ENCODE data around the gene TBC1D20. TPM values are rescaled to one million over a fixed set of nuclear protein-coding genes. Genes with fewer than 3 reads are reported as not detected.

Gene TBC1D20
- total RNA-seq, 1 experiment from 2014 or later: 18.7 TPM

DNA sequence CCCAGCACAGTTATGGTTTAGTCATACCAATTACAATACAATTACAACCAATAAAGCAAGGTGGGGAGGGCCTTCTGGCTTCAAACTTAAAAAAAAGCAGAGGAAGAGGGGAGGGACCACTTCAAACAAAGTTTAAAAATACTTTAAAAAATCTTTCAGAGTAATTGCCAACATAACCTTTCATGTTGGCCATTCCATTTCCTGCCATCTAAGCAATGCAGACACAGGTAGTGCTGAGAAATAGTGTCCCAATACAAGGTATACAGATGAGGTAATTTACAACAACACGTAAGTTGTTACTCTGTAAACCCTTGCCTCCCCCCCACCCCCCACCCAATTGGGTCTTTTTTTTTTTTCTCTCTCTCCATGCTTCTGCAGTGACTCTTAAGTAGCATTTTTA is 18.8 kb upstream of the TBC1D20 start:
- Mint-ChIP-seq H3K4me3 (ENCODE audit: low read depth, unreplicated experiment) (no peak overlapping the region), H3K9me3 (ENCODE audit: low read depth, unreplicated experiment) (no peaks in the 10 kb centered on the region), H3K27me3 (ENCODE audit: unreplicated experiment) (no peaks in the 10 kb centered on the region), H3K4me1 (ENCODE audit: low read depth, unreplicated experiment) (peaks cover 8% of the 10 kb centered on the region), H3K36me3 (ENCODE audit: insufficient read depth, unreplicated experiment) (peaks cover 58% of the 10 kb centered on the region), H3K27ac (ENCODE audit: unreplicated experiment) (no peak overlapping the region)
- intact Hi-C loops (cut with micrococcal nuclease; ENCODE audit: unreplicated experiment): no loop called here
- DNase-seq: no peak
- no TSS peak for BruUV-seq (replicated peaks)
- TF ChIP-seq, protein P1, sequence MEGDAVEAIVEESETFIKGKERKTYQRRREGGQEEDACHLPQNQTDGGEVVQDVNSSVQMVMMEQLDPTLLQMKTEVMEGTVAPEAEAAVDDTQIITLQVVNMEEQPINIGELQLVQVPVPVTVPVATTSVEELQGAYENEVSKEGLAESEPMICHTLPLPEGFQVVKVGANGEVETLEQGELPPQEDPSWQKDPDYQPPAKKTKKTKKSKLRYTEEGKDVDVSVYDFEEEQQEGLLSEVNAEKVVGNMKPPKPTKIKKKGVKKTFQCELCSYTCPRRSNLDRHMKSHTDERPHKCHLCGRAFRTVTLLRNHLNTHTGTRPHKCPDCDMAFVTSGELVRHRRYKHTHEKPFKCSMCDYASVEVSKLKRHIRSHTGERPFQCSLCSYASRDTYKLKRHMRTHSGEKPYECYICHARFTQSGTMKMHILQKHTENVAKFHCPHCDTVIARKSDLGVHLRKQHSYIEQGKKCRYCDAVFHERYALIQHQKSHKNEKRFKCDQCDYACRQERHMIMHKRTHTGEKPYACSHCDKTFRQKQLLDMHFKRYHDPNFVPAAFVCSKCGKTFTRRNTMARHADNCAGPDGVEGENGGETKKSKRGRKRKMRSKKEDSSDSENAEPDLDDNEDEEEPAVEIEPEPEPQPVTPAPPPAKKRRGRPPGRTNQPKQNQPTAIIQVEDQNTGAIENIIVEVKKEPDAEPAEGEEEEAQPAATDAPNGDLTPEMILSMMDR (IDR thresholded peaks at IDR 0.05; ENCODE audit: unreplicated experiment): no peak
- CTCF ChIA-PET: no interaction called here

DNA sequence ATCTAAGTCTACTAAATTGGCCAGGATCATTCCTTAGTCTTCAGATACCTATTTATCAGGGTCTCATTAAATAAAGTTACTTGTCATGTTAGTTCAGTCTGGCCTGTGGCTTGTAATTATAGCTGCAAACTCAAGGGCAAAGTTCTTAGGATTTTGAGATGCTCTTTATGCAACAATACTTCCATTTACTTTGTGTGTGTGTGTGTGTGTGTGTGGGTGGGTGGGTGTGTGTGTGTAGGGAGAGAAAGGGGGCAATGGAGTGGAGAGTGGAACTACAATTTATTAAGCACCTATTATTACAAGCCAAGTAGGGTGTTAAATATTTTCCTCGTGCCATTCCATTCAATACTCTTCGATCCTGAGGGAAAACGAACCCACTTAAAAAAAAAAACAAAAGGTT is 17.7 kb upstream of the TBC1D20 start:
- no peak overlapping the region for H3K4me3 Mint-ChIP-seq (ENCODE audit: low read depth, unreplicated experiment)
- intact Hi-C loops (cut with micrococcal nuclease; ENCODE audit: unreplicated experiment): no loop called here
- CTCF ChIA-PET: no interaction called here
- H3K27ac Mint-ChIP-seq (ENCODE audit: unreplicated experiment): no peak overlapping the region
- TF ChIP-seq, protein P1 (IDR thresholded peaks at IDR 0.05; ENCODE audit: unreplicated experiment): no peak
- no peaks in the 10 kb centered on the region for H3K27me3 Mint-ChIP-seq (ENCODE audit: unreplicated experiment)
- H3K36me3 Mint-ChIP-seq (ENCODE audit: insufficient read depth, unreplicated experiment): peaks cover 58% of the 10 kb centered on the region
- no peaks in the 10 kb centered on the region for H3K9me3 Mint-ChIP-seq (ENCODE audit: low read depth, unreplicated experiment)
- BruUV-seq (replicated peaks): no TSS peak
- peaks cover 8% of the 10 kb centered on the region for H3K4me1 Mint-ChIP-seq (ENCODE audit: low read depth, unreplicated experiment)
- no peak for DNase-seq

DNA sequence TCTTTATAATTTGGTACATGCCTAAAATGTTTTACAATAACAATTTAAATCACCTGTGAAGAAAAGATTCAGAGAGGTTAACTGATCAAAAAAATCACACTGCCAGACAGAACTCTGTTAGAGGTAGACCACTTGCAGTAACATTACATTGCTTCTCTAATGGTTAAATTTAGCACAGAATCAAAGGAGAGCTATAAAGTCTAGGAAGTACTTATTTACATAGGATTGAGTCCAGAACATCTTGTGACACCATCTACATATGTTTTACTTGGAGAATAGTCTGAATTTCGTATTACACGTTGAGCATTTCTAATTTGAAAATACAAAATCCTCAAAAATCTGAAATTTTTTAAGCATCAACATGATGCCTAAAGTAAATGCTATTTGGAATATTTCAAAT is 17.2 kb upstream of the TBC1D20 start:
- Mint-ChIP-seq H3K9me3 (ENCODE audit: low read depth, unreplicated experiment) (no peaks in the 10 kb centered on the region), H3K36me3 (ENCODE audit: insufficient read depth, unreplicated experiment) (peaks cover 56% of the 10 kb centered on the region), H3K4me3 (ENCODE audit: low read depth, unreplicated experiment) (no peak overlapping the region), H3K27ac (ENCODE audit: unreplicated experiment) (peak overlapping the region; percentile 35), H3K4me1 (ENCODE audit: low read depth, unreplicated experiment) (peaks cover 8% of the 10 kb centered on the region), H3K27me3 (ENCODE audit: unreplicated experiment) (no peaks in the 10 kb centered on the region)
- no TSS peak for BruUV-seq (replicated peaks)
- intact Hi-C loops (cut with micrococcal nuclease; ENCODE audit: unreplicated experiment): loop anchor here (1.0 kb wide), 1 partner anchor 125 kb away; no protein-coding TSS in a partner anchor
- no peak for DNase-seq
- TF ChIP-seq, protein P1 (IDR thresholded peaks at IDR 0.05; ENCODE audit: unreplicated experiment): no peak
- CTCF ChIA-PET: no interaction called here

DNA sequence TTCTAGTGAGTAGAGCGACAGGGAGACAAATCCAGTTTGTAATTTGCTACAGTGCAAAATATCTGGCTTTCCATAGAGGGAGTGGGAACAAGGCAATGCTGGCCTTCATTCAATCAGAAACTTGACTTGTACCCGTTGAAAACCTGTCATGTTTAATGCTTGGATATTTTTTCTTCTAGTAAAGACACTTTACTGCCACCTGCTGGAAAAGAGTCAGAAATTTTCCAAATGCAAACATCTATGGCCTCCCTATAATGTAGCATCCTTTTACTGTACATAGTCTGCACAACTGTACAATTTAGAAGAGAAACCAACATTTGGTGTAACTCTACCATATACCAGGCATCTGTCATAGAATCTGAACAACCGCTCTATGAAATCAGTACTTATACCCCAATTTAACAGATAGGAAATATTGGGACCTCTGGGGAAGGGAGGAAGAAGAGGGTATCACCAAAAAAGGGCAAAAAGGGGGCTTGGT is 16.7 kb upstream of the TBC1D20 start:
- H3K27me3 Mint-ChIP-seq (ENCODE audit: unreplicated experiment): no peaks in the 10 kb centered on the region
- DNase-seq: peak; percentile 23
- intact Hi-C loops (cut with micrococcal nuclease; ENCODE audit: unreplicated experiment): loop anchor here (1.0 kb wide), 1 partner anchor 125 kb away; no protein-coding TSS in a partner anchor
- peaks cover 51% of the 10 kb centered on the region for H3K36me3 Mint-ChIP-seq (ENCODE audit: insufficient read depth, unreplicated experiment)
- H3K4me3 Mint-ChIP-seq (ENCODE audit: low read depth, unreplicated experiment): no peak overlapping the region
- H3K27ac Mint-ChIP-seq (ENCODE audit: unreplicated experiment): peak overlapping the region; percentile 35
- H3K4me1 Mint-ChIP-seq (ENCODE audit: low read depth, unreplicated experiment): peaks cover 8% of the 10 kb centered on the region
- BruUV-seq (replicated peaks): no TSS peak
- CTCF ChIA-PET: no interaction called here
- TF ChIP-seq, protein P1 (IDR thresholded peaks at IDR 0.05; ENCODE audit: unreplicated experiment): no peak
- H3K9me3 Mint-ChIP-seq (ENCODE audit: low read depth, unreplicated experiment): no peaks in the 10 kb centered on the region
